ENCODE data around the gene ZNF581. TPM values are rescaled to one million over a fixed set of nuclear protein-coding genes. Genes with fewer than 3 reads are reported as not detected.

ZNF581 gene
- total RNA-seq, 2 donors from 2014 or later: 8.4 to 8.6 TPM

- ATAC-seq: peak; percentile 8 to 13
- peak; percentile 49 for DNase-seq
- intact Hi-C loops (cut with DNase I): no loop called here
Observed at GRCh38 chr19:55642153-55643002, 1.1 kb upstream of the ZNF581 start.

GRCh38 chr19:55643887-55644176 lies 383 bp downstream of the ZNF581 start:
- ATAC-seq (no peak), DNase-seq (no peak)
- intact Hi-C loops (cut with DNase I): no loop called here

- no peak for ATAC-seq
- intact Hi-C loops (cut with DNase I): no loop called here
- no peak for DNase-seq
Observed at GRCh38 chr19:55644191-55644833, 863 bp downstream of the ZNF581 start.

GRCh38 chr19:55644842-55645511 lies 1.5 kb downstream of the ZNF581 start:
- DNase-seq (no peak), ATAC-seq (no peak)
- intact Hi-C loops (cut with DNase I): no loop called here

- intact Hi-C loops (cut with DNase I): no loop called here
- ATAC-seq (no peak), DNase-seq (no peak)
Observed at GRCh38 chr19:55645512-55645881, 2.0 kb downstream of the ZNF581 start.

GRCh38 chr19:55646889-55647731 lies 3.7 kb downstream of the ZNF581 start:
- ATAC-seq (no peak), DNase-seq (no peak)
- intact Hi-C loops (cut with DNase I): no loop called here

GRCh38 chr19:55647732-55648584 lies 4.5 kb downstream of the ZNF581 start, which contains the start of gene CCDC106:
TSS of gene CCDC106 (plus strand) at chr19:55648212. CDS start at chr19:55649047, 835 bp downstream.
- DNase-seq (peak; percentile 81), ATAC-seq (peak; percentile 54 to 70)
- intact Hi-C loops (cut with DNase I): no loop called here

- DNase-seq (no peak), ATAC-seq (no peak)
- intact Hi-C loops (cut with DNase I): no loop called here
Observed at GRCh38 chr19:55648585-55649267, 5.3 kb downstream of the ZNF581 start.

- ATAC-seq (no peak), DNase-seq (no peak)
- intact Hi-C loops (cut with DNase I): no loop called here
Observed at GRCh38 chr19:55649268-55650125, 6.0 kb downstream of the ZNF581 start.

GRCh38 chr19:55650126-55650557 lies 6.7 kb downstream of the ZNF581 start:
- intact Hi-C loops (cut with DNase I): no loop called here
- ATAC-seq (no peak), DNase-seq (no peak)

- intact Hi-C loops (cut with DNase I): no loop called here
- ATAC-seq (no peak), DNase-seq (no peak)
Observed at GRCh38 chr19:55650602-55651230, 7.3 kb downstream of the ZNF581 start.

GRCh38 chr19:55651236-55651635 lies 7.8 kb downstream of the ZNF581 start:
- ATAC-seq (no peak), DNase-seq (no peak)
- intact Hi-C loops (cut with DNase I): no loop called here

GRCh38 chr19:55652311-55653128 lies 9.1 kb downstream of the ZNF581 start:
- intact Hi-C loops (cut with DNase I): no loop called here
- ATAC-seq (no peak), DNase-seq (peak; percentile 53)

GRCh38 chr19:55653651-55654322 lies 10.3 kb downstream of the ZNF581 start:
- ATAC-seq: peak; percentile 66 to 71
- intact Hi-C loops (cut with DNase I): no loop called here

GRCh38 chr19:55654323-55654867 lies 10.9 kb downstream of the ZNF581 start:
- peak; percentile 77 to 80 for ATAC-seq
- intact Hi-C loops (cut with DNase I): no loop called here
- peak; percentile 100 for DNase-seq

More at GRCh38 chr19:55653651-55654322, 10.3 kb downstream of the ZNF581 start:
- DNase-seq: peak; percentile 98
